ENCODE measurements around the gene SGCD. TPM values are rescaled to one million over a fixed set of nuclear protein-coding genes. Genes with fewer than 3 reads are reported as not detected.

SGCD gene
- total and polyA plus RNA-seq, 12 donors, result 1.0 to 30.4 (median 9.4) TPM

GRCh38 chr5:156491766-156492165 lies 164.8 kb downstream of the SGCD start:
- Histone ChIP-seq H3K27me3 (no peaks in the 10 kb centered on the region), H3K27ac (no peak overlapping the region), H3K36me3 (replicated peaks in 1 of 2) (no peaks in the 10 kb centered on the region), H3K9me3 (replicated peaks in 1 of 3) (no peaks in the 10 kb centered on the region), H3K4me3 (no peak overlapping the region), H3K4me1 (replicated peaks in 1 of 2) (no peaks in the 10 kb centered on the region)
- DNase-seq, result no peak
- intact Hi-C loops (cut with DNase I), result no loop called here
- TF ChIP-seq POLR2A (IDR thresholded peaks at IDR 0.05), result no peak
- TF ChIP-seq, protein P1, sequence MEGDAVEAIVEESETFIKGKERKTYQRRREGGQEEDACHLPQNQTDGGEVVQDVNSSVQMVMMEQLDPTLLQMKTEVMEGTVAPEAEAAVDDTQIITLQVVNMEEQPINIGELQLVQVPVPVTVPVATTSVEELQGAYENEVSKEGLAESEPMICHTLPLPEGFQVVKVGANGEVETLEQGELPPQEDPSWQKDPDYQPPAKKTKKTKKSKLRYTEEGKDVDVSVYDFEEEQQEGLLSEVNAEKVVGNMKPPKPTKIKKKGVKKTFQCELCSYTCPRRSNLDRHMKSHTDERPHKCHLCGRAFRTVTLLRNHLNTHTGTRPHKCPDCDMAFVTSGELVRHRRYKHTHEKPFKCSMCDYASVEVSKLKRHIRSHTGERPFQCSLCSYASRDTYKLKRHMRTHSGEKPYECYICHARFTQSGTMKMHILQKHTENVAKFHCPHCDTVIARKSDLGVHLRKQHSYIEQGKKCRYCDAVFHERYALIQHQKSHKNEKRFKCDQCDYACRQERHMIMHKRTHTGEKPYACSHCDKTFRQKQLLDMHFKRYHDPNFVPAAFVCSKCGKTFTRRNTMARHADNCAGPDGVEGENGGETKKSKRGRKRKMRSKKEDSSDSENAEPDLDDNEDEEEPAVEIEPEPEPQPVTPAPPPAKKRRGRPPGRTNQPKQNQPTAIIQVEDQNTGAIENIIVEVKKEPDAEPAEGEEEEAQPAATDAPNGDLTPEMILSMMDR (IDR thresholded peaks at IDR 0.05), result no peak
- 14 to 38% (median 23%) methylated on average over 1 of the region's 1 CpG for WGBS, 4 donors

GRCh38 chr5:156496291-156496690 lies 169.3 kb downstream of the SGCD start:
- TF ChIP-seq, protein P1 (IDR thresholded peaks at IDR 0.05), result no peak
- no peak for TF ChIP-seq POLR2A (IDR thresholded peaks at IDR 0.05)
- no peak for DNase-seq
- WGBS, 4 donors, result 67 to 79% (median 73%) methylated on average over 3 of the region's 3 CpGs
- Histone ChIP-seq H3K27ac (no peak overlapping the region), H3K4me3 (no peak overlapping the region), H3K27me3 (no peaks in the 10 kb centered on the region), H3K36me3 (replicated peaks in 1 of 2) (no peaks in the 10 kb centered on the region), H3K9me3 (replicated peaks in 1 of 3) (no peaks in the 10 kb centered on the region), H3K4me1 (replicated peaks in 1 of 2) (no peaks in the 10 kb centered on the region)
- intact Hi-C loops (cut with DNase I), result no loop called here

GRCh38 chr5:156497804-156498208 lies 170.8 kb downstream of the SGCD start:
- WGBS, 4 donors, result 63 to 75% (median 64%) methylated on average over 3 of the region's 3 CpGs
- Histone ChIP-seq H3K27ac (no peak overlapping the region), H3K36me3 (replicated peaks in 1 of 2) (no peaks in the 10 kb centered on the region), H3K9me3 (replicated peaks in 1 of 3) (no peaks in the 10 kb centered on the region), H3K27me3 (no peaks in the 10 kb centered on the region), H3K4me3 (no peak overlapping the region), H3K4me1 (replicated peaks in 1 of 2) (no peaks in the 10 kb centered on the region)
- no peak for DNase-seq
- TF ChIP-seq POLR2A (IDR thresholded peaks at IDR 0.05), result no peak
- TF ChIP-seq, protein P1 (IDR thresholded peaks at IDR 0.05), result no peak
- intact Hi-C loops (cut with DNase I), result no loop called here

- DNase-seq, result no peak
- H3K9me3 ChIP-seq (replicated peaks in 1 of 3), result no peaks in the 10 kb centered on the region
- H3K4me1 ChIP-seq (replicated peaks in 1 of 2), result no peaks in the 10 kb centered on the region
- no peaks in the 10 kb centered on the region for H3K36me3 ChIP-seq (replicated peaks in 1 of 2)
- H3K4me3 ChIP-seq, result no peak overlapping the region
- TF ChIP-seq, protein P1 (IDR thresholded peaks at IDR 0.05), result no peak
- TF ChIP-seq POLR2A (IDR thresholded peaks at IDR 0.05), result no peak
- 75 to 79% (median 77%) methylated on average over 7 of the region's 7 CpGs for WGBS, 4 donors
- intact Hi-C loops (cut with DNase I), result no loop called here
- no peak overlapping the region for H3K27ac ChIP-seq
- H3K27me3 ChIP-seq, result no peaks in the 10 kb centered on the region
Measured at GRCh38 chr5:156498226-156498980, 171.4 kb downstream of the SGCD start.
